Retinal pigment epithelial cell (primary cell): Measurements from ENCODE around the gene KRTAP21-1.
"Not testable (repeated sequence)": the region's sequence is repeated elsewhere in the genome, so short reads cannot be mapped to it uniquely, and the experiment has no call there.

Experiments used
- DNase-seq: peaks from one replicate; pipeline ENCODE4 v3.0.0-alpha.2; 2010; ENCODE audit warnings: low read depth
- H3K4me3 ChIP-seq: 2 replicates; pipeline ENCODE4 v1.5.1; 2011; ENCODE audit warnings: mild to moderate bottlenecking, low read length, control low read depth, moderate library complexity
- TF ChIP-seq, protein P1 (sequence below): conservative IDR thresholded peaks from 2 replicates; pipeline ENCODE4 v1.5.1; 2011; ENCODE audit warnings: low read depth, low read length, control low read depth, inconsistent platforms

Gene KRTAP21-1

GRCh38 chr21:30755328-30755727 is at the start of gene KRTAP21-1:
KRTAP21-1 (minus strand) TSS chr21:30755428; CDS start chr21:30755378, 50 bp downstream.
- not testable (repeated sequence) for H3K4me3 ChIP-seq, DNase-seq

- no peak for DNase-seq
- H3K4me3 ChIP-seq, result no peak overlapping the region
- TF ChIP-seq, protein P1, sequence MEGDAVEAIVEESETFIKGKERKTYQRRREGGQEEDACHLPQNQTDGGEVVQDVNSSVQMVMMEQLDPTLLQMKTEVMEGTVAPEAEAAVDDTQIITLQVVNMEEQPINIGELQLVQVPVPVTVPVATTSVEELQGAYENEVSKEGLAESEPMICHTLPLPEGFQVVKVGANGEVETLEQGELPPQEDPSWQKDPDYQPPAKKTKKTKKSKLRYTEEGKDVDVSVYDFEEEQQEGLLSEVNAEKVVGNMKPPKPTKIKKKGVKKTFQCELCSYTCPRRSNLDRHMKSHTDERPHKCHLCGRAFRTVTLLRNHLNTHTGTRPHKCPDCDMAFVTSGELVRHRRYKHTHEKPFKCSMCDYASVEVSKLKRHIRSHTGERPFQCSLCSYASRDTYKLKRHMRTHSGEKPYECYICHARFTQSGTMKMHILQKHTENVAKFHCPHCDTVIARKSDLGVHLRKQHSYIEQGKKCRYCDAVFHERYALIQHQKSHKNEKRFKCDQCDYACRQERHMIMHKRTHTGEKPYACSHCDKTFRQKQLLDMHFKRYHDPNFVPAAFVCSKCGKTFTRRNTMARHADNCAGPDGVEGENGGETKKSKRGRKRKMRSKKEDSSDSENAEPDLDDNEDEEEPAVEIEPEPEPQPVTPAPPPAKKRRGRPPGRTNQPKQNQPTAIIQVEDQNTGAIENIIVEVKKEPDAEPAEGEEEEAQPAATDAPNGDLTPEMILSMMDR, result no peak
These were observed 45.4 kb upstream of the KRTAP21-1 start for GRCh38 chr21:30800605-30801004.

- TF ChIP-seq, protein P1, result no peak
- no peak for DNase-seq
- H3K4me3 ChIP-seq, result no peak overlapping the region
These were observed 38.5 kb upstream of the KRTAP21-1 start for GRCh38 chr21:30793581-30794314.

GRCh38 chr21:30779249-30779648 is 24.0 kb upstream of the KRTAP21-1 start:
- no peak for DNase-seq
- no peak overlapping the region for H3K4me3 ChIP-seq
- TF ChIP-seq, protein P1, result no peak

GRCh38 chr21:30769724-30770431 is 14.7 kb upstream of the KRTAP21-1 start:
- TF ChIP-seq, protein P1, result no peak
- no peak for DNase-seq
- H3K4me3 ChIP-seq, result no peak overlapping the region

GRCh38 chr21:30760776-30761175 is 5.5 kb upstream of the KRTAP21-1 start:
- H3K4me3 ChIP-seq, result no peak overlapping the region
- no peak for DNase-seq
- TF ChIP-seq, protein P1, result no peak

DNA sequence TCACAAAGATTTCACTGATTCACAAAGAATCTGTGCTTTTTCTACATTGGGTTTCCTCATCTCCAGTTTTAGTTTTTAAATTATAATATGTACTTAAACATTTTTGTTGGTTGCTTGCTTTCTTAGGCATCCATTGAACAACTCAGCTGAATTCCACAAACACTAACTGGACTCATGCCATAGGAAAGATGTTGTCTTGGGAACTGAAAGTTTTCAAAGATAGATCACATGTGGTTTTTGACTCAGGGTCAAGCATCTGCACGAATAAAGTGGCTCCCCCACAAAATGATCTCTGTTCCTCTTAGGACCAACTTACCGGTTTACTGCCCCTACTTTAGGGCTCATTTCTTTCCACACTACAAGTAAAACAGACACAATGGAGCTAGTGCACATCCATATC is 3.1 kb upstream of the KRTAP21-1 start:
- DNase-seq, result no peak
- TF ChIP-seq, protein P1, result no peak

More for the DNA sequence above, 3.1 kb upstream of the KRTAP21-1 start:
- H3K4me3 ChIP-seq, result no peak overlapping the region
